ENCODE results near the gene ACAA1.

GRCh38 chr3:38141173-38141951 is 4.4 kb upstream of the ACAA1 start:
- TF ChIP-seq ZNF311 (CRISPR knock-in tag; IDR thresholded peaks at IDR 0.05) (no peak), STAT5B (CRISPR knock-in tag; IDR thresholded peaks at IDR 0.05) (no peak), ZNF124 (CRISPR knock-in tag; IDR thresholded peaks at IDR 0.05) (no peak), PRPF4 (IDR thresholded peaks at IDR 0.05; ENCODE audit: insufficient read depth, low read depth, low read length, poor library complexity, severe bottlenecking) (no peak), GATAD2B (IDR thresholded peaks at IDR 0.05; ENCODE audit: borderline replicate concordance) (no peak), TBP (optimal IDR thresholded peaks at IDR 0.05; ENCODE audit: low read depth, low read length) (no peak), TAF15 (IDR thresholded peaks at IDR 0.05; ENCODE audit: low read depth, low read length) (no peak)

All from K562 (cell line).